NCI-H82 (cell line): Measurements from ENCODE around the gene PCDH19.

ENCODE experiments used
- DNase-seq: peaks from one replicate; lab custom pipeline; 2025; lab: John Stamatoyannopoulos, UW

Gene PCDH19

GRCh38 chrX:100404851-100405250 lies 5.2 kb downstream of the PCDH19 start:
- peak; percentile 1 for DNase-seq

GRCh38 chrX:100395781-100396180 lies 14.3 kb downstream of the PCDH19 start:
- DNase-seq, result no peak

GRCh38 chrX:100381619-100382018 lies 28.5 kb downstream of the PCDH19 start:
- DNase-seq, result no peak

GRCh38 chrX:100379388-100379986 lies 30.6 kb downstream of the PCDH19 start:
- DNase-seq, result peak; percentile 40

GRCh38 chrX:100377826-100378225 lies 32.2 kb downstream of the PCDH19 start:
- DNase-seq, result no peak

GRCh38 chrX:100376576-100376975 lies 33.5 kb downstream of the PCDH19 start:
- DNase-seq, result no peak

GRCh38 chrX:100373673-100374072 lies 36.4 kb downstream of the PCDH19 start:
- DNase-seq, result no peak

- peak; percentile 39 for DNase-seq
Observed at GRCh38 chrX:100368167-100368566, 41.9 kb downstream of the PCDH19 start.

GRCh38 chrX:100363896-100364295 lies 46.2 kb downstream of the PCDH19 start:
- DNase-seq, result no peak

- no peak for DNase-seq
Observed at GRCh38 chrX:100358766-100359165, 51.3 kb downstream of the PCDH19 start.

GRCh38 chrX:100356351-100356896 lies 53.6 kb downstream of the PCDH19 start:
- DNase-seq, result no peak

- DNase-seq, result no peak
Observed at GRCh38 chrX:100355680-100356079, 54.4 kb downstream of the PCDH19 start.

- DNase-seq, result no peak
Observed at GRCh38 chrX:100353326-100353725, 56.7 kb downstream of the PCDH19 start.

GRCh38 chrX:100350704-100351489 lies 59.2 kb downstream of the PCDH19 start:
- no peak for DNase-seq

- DNase-seq, result no peak
Observed at GRCh38 chrX:100349391-100349790, 60.7 kb downstream of the PCDH19 start.

- DNase-seq, result no peak
Observed at GRCh38 chrX:100341142-100341510, 68.9 kb downstream of the PCDH19 start.

GRCh38 chrX:100340491-100341141 lies 69.5 kb downstream of the PCDH19 start:
- no peak for DNase-seq

- no peak for DNase-seq
Observed at GRCh38 chrX:100328351-100328750, 81.7 kb downstream of the PCDH19 start.

GRCh38 chrX:100319716-100320115 lies 90.4 kb downstream of the PCDH19 start:
- DNase-seq, result no peak

GRCh38 chrX:100316987-100317386 lies 93.1 kb downstream of the PCDH19 start:
- DNase-seq, result no peak

- DNase-seq, result no peak
Observed at GRCh38 chrX:100315566-100315965, 94.5 kb downstream of the PCDH19 start.

GRCh38 chrX:100299559-100299958 lies 110.5 kb downstream of the PCDH19 start:
- DNase-seq, result no peak

- DNase-seq, result no peak
Observed at GRCh38 chrX:100297728-100298127, 112.3 kb downstream of the PCDH19 start.
